Hypothalamus (tissue), 51 donors: ENCODE data around the gene RANBP2.
"Not testable (repeated sequence)": the region's sequence is repeated elsewhere in the genome, so short reads cannot be mapped to it uniquely, and the experiment has no call there.

Source experiments
- DNase-seq, 51 donors: peaks; one replicate each; lab custom pipeline; 2025; lab: John Stamatoyannopoulos, UW

Gene RANBP2

DNA sequence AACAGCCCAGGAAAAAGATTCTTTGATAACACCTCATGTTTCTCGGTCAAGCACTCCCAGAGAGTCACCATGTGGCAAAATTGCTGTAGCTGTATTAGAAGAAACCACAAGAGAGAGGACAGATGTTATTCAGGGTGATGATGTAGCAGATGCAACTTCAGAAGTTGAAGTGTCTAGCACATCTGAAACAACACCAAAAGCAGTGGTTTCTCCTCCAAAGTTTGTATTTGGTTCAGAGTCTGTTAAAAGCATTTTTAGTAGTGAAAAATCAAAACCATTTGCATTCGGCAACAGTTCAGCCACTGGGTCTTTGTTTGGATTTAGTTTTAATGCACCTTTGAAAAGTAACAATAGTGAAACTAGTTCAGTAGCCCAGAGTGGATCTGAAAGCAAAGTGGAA lies 48.6 kb downstream of the RANBP2 start:
- not testable (repeated sequence) for DNase-seq

- DNase-seq, result no peak
Measured at GRCh38 chr2:108776475-108776874, 57.2 kb downstream of the RANBP2 start.

- no peak for DNase-seq
Measured at GRCh38 chr2:108778857-108779256, 59.6 kb downstream of the RANBP2 start.

- no peak for DNase-seq
Measured at GRCh38 chr2:108786008-108786353, 66.7 kb downstream of the RANBP2 start.

DNA sequence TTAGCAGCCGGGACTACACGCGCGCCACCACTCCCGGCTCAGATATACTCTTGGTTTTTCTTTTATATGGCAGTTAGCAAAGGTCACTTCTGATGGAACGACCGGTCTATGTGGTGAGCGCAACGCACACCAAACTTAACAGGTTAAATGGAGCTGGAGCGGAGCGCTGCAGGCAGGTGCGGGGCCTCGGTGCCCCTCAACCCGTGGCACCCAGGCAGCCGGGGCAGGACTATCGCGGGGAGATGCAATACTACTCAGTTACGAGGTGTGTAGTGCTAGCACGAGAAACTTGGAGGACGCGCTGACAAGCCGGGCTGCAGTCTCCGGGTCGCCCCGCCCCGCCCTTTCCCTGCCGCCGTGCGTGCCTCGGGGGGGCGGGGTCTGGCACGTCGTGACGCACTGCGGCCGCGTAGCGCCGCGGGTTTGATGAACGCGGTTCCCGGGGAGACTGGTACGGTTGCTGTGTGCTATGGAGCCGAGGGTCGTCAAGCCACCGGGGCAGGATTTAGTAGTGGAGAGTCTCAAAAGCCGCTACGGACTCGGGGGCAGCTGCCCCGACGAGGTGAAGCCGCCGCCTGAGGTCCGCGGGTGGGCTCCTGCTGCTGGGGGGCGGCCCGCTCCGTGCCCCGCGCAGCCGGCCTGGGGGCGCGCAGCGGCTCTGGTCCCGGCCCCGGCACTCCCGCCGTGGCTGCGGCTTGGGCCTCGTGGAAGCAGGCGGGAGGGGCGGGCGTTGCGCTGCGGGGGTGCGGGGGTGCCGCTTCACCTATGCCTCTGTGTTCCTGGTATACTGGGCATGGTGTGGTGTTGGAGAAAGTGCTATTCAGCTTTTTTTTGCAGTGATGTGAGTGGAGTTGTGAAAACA lies 67.3 kb downstream of the RANBP2 start, which contains the start of gene CCDC138:
CCDC138 (plus strand) TSS at position 418 of the 862 bp plus-strand sequence; CDS start at position 470, 52 bp downstream.
- DNase-seq, result peak in 50 of 51 donors; percentile 21 to 86 (median 61)

DNA sequence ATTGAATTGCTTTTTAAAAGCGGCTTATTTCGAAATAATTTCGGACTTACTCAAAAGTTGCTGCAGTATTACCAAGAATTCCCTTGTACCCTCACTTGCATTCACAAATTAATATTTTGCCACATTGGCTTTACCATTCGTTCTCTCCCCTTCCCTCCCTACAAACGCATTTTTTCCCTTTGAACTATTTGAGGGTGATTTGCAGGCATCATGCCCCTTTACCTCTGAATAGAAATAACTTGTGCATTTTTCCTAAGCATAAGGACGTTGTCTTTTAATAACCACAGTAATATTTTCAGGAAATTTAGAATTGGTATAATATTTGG lies 67.9 kb downstream of the RANBP2 start:
- DNase-seq, result no peak

DNA sequence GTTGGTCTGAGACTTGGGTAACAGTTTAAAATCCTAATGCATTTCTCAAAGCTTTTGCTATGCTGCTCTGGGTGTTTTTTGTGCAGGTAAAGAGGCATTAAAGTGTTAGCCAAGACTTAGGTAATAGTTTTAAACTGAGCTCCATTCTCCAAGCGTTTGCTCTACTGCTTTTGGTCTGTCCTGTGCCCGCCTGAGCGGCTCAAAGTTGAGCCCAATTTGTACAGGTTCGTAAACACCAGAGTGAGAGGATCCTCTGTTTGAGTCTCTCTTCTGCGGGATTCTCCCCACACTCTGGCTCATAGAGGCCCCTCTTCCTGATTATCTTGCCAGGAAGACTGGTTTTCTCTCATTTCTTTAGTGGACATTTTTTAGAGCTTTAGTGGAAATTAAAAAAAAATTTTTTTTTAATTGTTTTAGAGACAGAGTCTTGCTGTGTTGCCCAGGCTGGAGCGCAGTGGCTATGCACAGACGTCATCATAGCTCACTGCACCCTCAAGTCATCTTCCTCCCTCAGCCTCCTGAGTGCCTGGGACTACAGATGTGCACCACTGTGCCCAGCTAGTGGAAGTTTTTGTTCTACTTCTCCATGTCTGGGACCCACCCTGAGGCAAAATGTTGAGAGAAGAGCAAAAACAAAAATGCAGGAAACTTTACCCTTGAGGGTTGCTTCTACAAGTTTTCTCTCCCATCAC lies 83.9 kb downstream of the RANBP2 start:
- no peak for DNase-seq

DNA sequence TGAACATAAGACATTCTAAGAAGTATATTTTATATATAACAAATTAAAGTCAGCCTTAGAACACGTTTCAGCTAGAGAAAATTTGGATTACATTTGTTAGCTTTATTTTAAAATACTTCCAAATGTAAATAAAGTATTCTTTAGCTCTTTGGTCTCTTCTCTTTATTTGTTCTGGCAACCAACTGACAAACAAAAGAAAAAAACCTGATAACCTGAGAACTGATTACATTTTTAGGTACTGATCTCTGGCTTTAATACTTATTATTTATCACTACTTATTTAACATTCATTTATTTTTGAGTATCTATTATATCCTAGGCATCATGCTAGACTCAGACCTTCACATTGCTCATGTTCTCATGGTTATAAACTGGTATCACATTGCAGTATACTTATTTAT lies 85.8 kb downstream of the RANBP2 start:
- no peak for DNase-seq

DNA sequence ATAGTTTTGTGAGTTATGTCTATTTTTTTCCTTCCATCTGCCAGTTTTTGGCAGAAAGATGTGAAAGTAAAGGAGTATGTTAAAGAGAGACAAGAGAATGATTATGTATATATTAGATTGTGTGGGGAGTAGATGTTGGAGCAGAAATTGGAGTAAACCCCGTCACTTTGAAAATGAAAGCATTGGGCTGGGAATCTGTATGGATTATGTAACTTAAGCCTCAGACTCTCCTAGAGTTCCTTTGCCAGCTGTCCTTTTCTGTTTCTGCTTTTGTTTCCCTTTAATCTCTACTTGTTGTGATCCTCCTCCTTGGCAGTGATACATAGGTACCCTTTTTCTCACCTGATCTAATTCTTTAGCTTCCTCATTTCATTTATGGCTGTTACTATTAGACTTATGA lies 86.5 kb downstream of the RANBP2 start:
- no peak for DNase-seq

GRCh38 chr2:108806371-108807113 lies 87.3 kb downstream of the RANBP2 start:
- DNase-seq, result no peak

DNA sequence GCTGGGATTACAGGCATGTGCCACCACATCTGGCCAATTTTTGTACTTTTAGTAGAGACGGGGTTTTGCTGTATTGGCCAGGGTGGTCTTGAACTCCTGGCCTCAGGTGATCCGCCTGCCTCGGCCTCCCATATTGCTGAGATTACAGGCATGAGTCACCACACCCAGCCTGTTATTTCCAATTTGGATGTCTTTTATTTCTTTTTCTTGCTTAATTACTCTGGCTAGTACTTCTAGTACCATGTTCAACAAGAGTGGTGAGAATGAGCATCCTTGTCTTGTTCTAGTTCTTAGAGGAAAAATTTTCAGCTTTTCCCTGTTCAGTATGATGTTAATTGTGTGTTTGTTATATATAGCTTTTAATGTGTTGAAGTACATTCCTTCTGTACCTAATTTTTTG lies 90.7 kb downstream of the RANBP2 start:
- DNase-seq, result no peak

DNA sequence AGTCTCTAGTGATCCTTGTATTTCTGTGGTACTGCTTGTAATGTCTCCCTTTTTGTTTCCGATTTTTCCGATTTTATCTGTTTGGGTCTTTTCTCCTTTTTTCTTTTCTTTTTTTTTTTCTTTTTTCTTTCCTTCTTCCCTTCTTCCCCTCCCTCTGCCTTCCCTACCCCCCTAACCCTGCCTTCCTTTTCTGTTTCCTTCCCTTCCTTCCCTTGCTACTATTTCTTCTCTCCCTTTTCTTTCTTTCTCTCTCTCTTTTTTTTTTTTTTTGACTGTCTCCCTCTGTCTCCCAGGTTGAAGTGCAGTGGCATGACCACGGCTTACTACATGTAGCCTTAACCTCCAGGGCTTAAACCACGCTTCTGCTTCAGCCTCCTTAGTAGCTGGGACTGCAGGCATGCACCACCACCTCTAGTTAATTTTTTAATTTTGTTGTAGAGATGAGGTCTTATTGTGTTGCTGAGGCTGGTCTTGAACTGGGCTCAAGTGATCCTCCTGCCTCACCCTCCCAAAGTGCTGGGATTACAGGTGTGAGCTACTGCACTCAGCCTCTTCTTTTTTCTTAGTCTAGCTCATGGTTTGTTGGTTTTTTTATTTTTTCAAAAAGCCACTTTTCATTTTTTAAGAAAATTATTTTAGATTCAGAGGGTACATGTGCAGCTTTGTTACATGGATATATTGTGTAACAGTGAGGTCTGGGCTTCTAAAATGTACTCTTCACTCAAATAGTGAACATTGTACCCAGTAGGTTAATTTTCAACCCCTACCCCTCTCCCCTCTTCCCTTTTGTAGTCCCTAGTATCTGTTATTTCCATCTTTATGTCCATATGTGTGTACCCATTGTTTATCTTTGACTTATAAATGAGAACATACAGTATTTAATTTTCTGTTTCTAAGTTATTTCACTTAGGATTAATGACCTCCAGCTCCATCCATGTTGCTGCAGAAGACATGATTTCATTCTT lies 92.0 kb downstream of the RANBP2 start:
- DNase-seq, result no peak

GRCh38 chr2:108813732-108814131 lies 94.5 kb downstream of the RANBP2 start:
- DNase-seq, result no peak

- DNase-seq, result no peak
Measured at GRCh38 chr2:108820482-108820881, 101.2 kb downstream of the RANBP2 start.

DNA sequence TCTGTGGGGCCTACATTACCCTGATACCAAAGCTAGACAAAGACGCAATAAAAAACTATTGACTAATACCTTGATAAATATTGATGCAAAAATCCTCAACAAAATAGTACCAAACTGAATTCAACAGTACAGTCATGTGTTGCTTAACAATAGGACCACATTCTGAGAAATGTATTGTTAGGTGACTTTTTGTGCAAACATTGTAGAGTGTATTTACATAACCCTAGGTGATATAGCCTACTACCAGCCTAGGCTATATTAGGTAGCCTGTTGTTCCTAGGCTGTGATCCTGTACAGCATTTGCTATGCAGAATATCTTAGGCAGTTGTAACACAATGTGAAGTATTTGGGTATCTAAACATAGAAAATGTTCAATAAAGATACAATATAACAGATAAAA lies 104.0 kb downstream of the RANBP2 start:
- DNase-seq, result no peak

DNA sequence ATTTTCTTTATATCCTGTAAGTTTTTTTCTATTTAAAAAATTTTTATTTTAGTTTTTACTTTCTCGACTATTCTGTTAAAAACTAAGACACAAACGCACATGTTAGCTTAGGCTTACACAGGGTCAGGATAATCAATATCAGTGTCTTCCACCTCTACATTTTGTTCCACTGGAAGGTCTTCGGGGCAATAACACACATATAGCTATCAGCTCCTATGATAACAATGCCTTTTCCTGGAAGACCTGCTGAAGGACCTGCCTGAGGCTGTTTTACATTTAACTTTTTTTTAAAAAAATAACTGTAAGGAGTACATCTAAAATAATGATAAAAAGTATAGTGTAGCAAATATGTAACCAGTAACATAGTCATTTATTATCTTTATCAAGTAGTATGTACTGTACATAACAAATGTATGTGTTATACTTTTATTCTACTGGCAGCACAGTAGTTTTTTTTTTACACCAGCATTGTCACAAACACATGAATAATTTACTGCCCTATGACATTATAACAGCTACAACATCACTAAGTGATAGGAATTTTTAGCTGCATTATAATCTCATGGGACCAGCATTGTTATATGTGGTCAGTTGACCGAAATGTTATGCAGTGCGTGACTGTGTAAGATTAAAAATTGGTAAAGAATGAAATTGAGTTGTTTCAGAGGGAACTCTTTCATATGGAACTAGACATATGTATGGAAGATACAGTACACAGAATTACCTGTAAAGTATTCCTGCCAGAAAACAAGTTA lies 105.2 kb downstream of the RANBP2 start:
- no peak for DNase-seq

GRCh38 chr2:108825254-108825653 lies 106.0 kb downstream of the RANBP2 start:
- DNase-seq, result no peak

GRCh38 chr2:108825736-108826135 lies 106.5 kb downstream of the RANBP2 start:
- no peak for DNase-seq

- DNase-seq, result no peak
Measured at GRCh38 chr2:108829578-108830310, 110.5 kb downstream of the RANBP2 start.
